ENCODE data around the gene ATP9B. TPM values are rescaled to one million over a fixed set of nuclear protein-coding genes. Genes with fewer than 3 reads are reported as not detected.
A peak's percentile ranks its signal among the peaks of the same experiment; 100 is the strongest.

ATP9B gene
- total and polyA plus RNA-seq, 2 donors from 2014 or later = 10.0 to 48.2 TPM

- no peak for TF ChIP-seq CTCF (IDR thresholded peaks at IDR 0.05; ENCODE audit: borderline replicate concordance, extremely low read depth, insufficient read depth)
- DNase-seq (peak in 2 of 5 donors; percentile 54 to 75), FAIRE-seq (no peak)
- Histone ChIP-seq H3K27ac (ENCODE audit: low read depth in 2 of 2, low read length in 2 of 2) (no peak overlapping the region), H3K9me3 (ENCODE audit: control insufficient read depth in 2 of 3, insufficient read depth in 1 of 3, low read length in 3 of 3) (peaks cover 0 to 2% (median 0%) of the 10 kb centered on the region in 3 donors), H3K4me3 (ENCODE audit: low read length in 3 of 3) (no peak overlapping the region), H3K4me1 (ENCODE audit: control insufficient read depth in 2 of 3, insufficient read depth in 2 of 3, low read depth in 1 of 3, low read length in 3 of 3) (peaks cover 0 to 3% (median 0%) of the 10 kb centered on the region in 3 donors), H3K9ac (ENCODE audit: low read length in 3 of 3) (no peak overlapping the region), H3K27me3 (ENCODE audit: control insufficient read depth, insufficient read depth, low read length) (no peaks in the 10 kb centered on the region), H3K36me3 (ENCODE audit: control insufficient read depth in 2 of 3, insufficient read depth in 3 of 3, low read length in 3 of 3) (no peaks in the 10 kb centered on the region)
- intact Hi-C loops (cut with DNase I) = no loop called here
Measured at GRCh38 chr18:79410731-79411613, 341.8 kb downstream of the ATP9B start.

- H3K9me3 ChIP-seq (ENCODE audit: control insufficient read depth in 2 of 3, insufficient read depth in 1 of 3, low read length in 3 of 3) = peaks cover 0 to 2% (median 0%) of the 10 kb centered on the region in 3 donors
- H3K4me3 ChIP-seq (ENCODE audit: low read length in 3 of 3) = no peak overlapping the region
- no peak for FAIRE-seq
- intact Hi-C loops (cut with DNase I) = no loop called here
- no peaks in the 10 kb centered on the region for H3K27me3 ChIP-seq (ENCODE audit: control insufficient read depth, insufficient read depth, low read length)
- DNase-seq = peak in 3 of 5 donors; percentile 54 to 77 (median 59)
- H3K9ac ChIP-seq (ENCODE audit: low read length in 3 of 3) = no peak overlapping the region
- H3K27ac ChIP-seq (ENCODE audit: low read depth in 2 of 2, low read length in 2 of 2) = no peak overlapping the region
- H3K36me3 ChIP-seq (ENCODE audit: control insufficient read depth in 2 of 3, insufficient read depth in 3 of 3, low read length in 3 of 3) = no peaks in the 10 kb centered on the region
- H3K4me1 ChIP-seq (ENCODE audit: control insufficient read depth in 2 of 3, insufficient read depth in 2 of 3, low read depth in 1 of 3, low read length in 3 of 3) = peaks cover 0 to 3% (median 0%) of the 10 kb centered on the region in 3 donors
- no peak for TF ChIP-seq CTCF (IDR thresholded peaks at IDR 0.05; ENCODE audit: borderline replicate concordance, extremely low read depth, insufficient read depth)
Measured at GRCh38 chr18:79411614-79412526, 342.7 kb downstream of the ATP9B start.

GRCh38 chr18:79413025-79413424 is 343.8 kb downstream of the ATP9B start:
- H3K4me3 ChIP-seq (ENCODE audit: low read length in 3 of 3) = no peak overlapping the region
- H3K9ac ChIP-seq (ENCODE audit: low read length in 3 of 3) = no peak overlapping the region
- no peak for TF ChIP-seq CTCF (IDR thresholded peaks at IDR 0.05; ENCODE audit: borderline replicate concordance, extremely low read depth, insufficient read depth)
- H3K27ac ChIP-seq (ENCODE audit: low read depth in 2 of 2, low read length in 2 of 2) = no peak overlapping the region
- peaks cover 0 to 2% (median 0%) of the 10 kb centered on the region in 3 donors for H3K9me3 ChIP-seq (ENCODE audit: control insufficient read depth in 2 of 3, insufficient read depth in 1 of 3, low read length in 3 of 3)
- peak in 2 of 5 donors; percentile 34 to 44 for DNase-seq
- FAIRE-seq = no peak
- no peaks in the 10 kb centered on the region for H3K36me3 ChIP-seq (ENCODE audit: control insufficient read depth in 2 of 3, insufficient read depth in 3 of 3, low read length in 3 of 3)
- no peaks in the 10 kb centered on the region for H3K27me3 ChIP-seq (ENCODE audit: control insufficient read depth, insufficient read depth, low read length)
- H3K4me1 ChIP-seq (ENCODE audit: control insufficient read depth in 2 of 3, insufficient read depth in 2 of 3, low read depth in 1 of 3, low read length in 3 of 3) = peaks cover 0 to 3% (median 0%) of the 10 kb centered on the region in 3 donors
- intact Hi-C loops (cut with DNase I) = no loop called here
